H1 (cell line): ENCODE measurements around the gene SOX13. TPM values are rescaled to one million over a fixed set of nuclear protein-coding genes. Genes with fewer than 3 reads are reported as not detected.
A peak's percentile ranks its signal among the peaks of the same experiment; 100 is the strongest.

ENCODE experiments used
- CTCF ChIA-PET: fragments of 300-600 bp; sonication (Branson Sonifier 250); formaldehyde crosslinking; loops from one replicate; lab custom pipeline; 2021; ENCODE audit not compliant: partially characterized antibody; lab: Charles Lee
- POLR2A ChIA-PET: fragments of 300-600 bp; sonication (Branson Sonifier 250); formaldehyde crosslinking; loops from one replicate; lab custom pipeline; 2021; ENCODE audit warnings: inconsistent platforms; ENCODE audit not compliant: partially characterized antibody; lab: Charles Lee
- DNase-seq, 2 experiments: peaks; one replicate each; pipeline versions ENCODE4 v3.0.0 to v3.0.0-alpha.2; 2010 to 2022; ENCODE audit warnings: low spot score in 2 of 2, low read depth in 1 of 2, mixed read lengths in 1 of 2
- FAIRE-seq: peaks from 2 replicates; lab custom pipeline; 2011; peaks lifted over from hg19 to GRCh38; lab: Jason Lieb, UNC
- H2AFZ ChIP-seq: 2 replicates; pipeline ENCODE4 v1.8.1; 2012; ENCODE audit warnings: low read length, inconsistent platforms
- H2AK5ac ChIP-seq: 2 replicates; pipeline ENCODE4 v1.6.1; 2013; ENCODE audit warnings: low read depth, low read length
- H2BK120ac ChIP-seq: replicated peaks from 2 replicates; pipeline ENCODE3; 2013; ENCODE audit warnings: low read depth, low read length, inconsistent platforms
- H2BK12ac ChIP-seq: 2 replicates; pipeline ENCODE4 v1.6.1; 2013; ENCODE audit warnings: low read depth, low read length
- H2BK15ac ChIP-seq: 2 replicates; pipeline ENCODE4 v1.6.1; 2013; ENCODE audit warnings: low read length
- H2BK20ac ChIP-seq: 2 replicates; pipeline ENCODE4 v1.6.1; 2013; ENCODE audit warnings: low read length
- H2BK5ac ChIP-seq: 2 replicates; pipeline ENCODE4 v1.6.1; 2013; ENCODE audit warnings: low read depth, low read length
- H3K14ac ChIP-seq: 2 replicates; pipeline ENCODE4 v1.6.1; 2013; ENCODE audit warnings: inconsistent platforms; ENCODE audit not compliant: insufficient read length
- H3K18ac ChIP-seq: 2 replicates; pipeline ENCODE4 v1.6.1; 2013; ENCODE audit warnings: low read length; ENCODE audit errors: extremely low read depth
- H3K23ac ChIP-seq: 2 replicates; pipeline ENCODE4 v1.6.1; 2013; ENCODE audit warnings: inconsistent platforms; ENCODE audit not compliant: insufficient read length
- H3K23me2 ChIP-seq: 2 replicates; pipeline ENCODE4 v1.6.1; 2013; ENCODE audit warnings: low read depth, low read length
- H3K27ac ChIP-seq: 2 replicates; pipeline ENCODE4 v1.6.1; 2011; ENCODE audit warnings: low read depth, low read length, inconsistent platforms
- H3K27me3 ChIP-seq, 4 experiments: replicated peaks in 1 of 4; 1 replicate in 1 of 4; 2 replicates in 3 of 4; pipeline versions ENCODE4 v1.6.1 to v1.8.1; 2011 to 2013; ENCODE audit warnings: low read length in 3 of 4, mild to moderate bottlenecking in 3 of 4, inconsistent platforms in 2 of 4, mixed read lengths in 2 of 4, moderate library complexity in 1 of 4; ENCODE audit not compliant: control insufficient read depth in 3 of 4, insufficient read depth in 3 of 4; ENCODE audit errors: extremely low read depth in 1 of 4
- H3K36me3 ChIP-seq, 4 experiments: 2 replicates each; pipeline versions ENCODE4 v1.6.1 to v1.8.1; 2011 to 2013; ENCODE audit warnings: mild to moderate bottlenecking in 4 of 4, low read length in 3 of 4, moderate library complexity in 2 of 4, control low read depth in 1 of 4, inconsistent platforms in 1 of 4; ENCODE audit not compliant: insufficient read depth in 4 of 4, control insufficient read depth in 2 of 4
- H3K4ac ChIP-seq: replicated peaks from 2 replicates; pipeline ENCODE3; 2013; ENCODE audit warnings: low read length, low read depth, mixed read lengths, inconsistent platforms; ENCODE audit not compliant: insufficient read length
- H3K4me1 ChIP-seq, 4 experiments: replicated peaks in 1 of 4; 1 replicate in 1 of 4; 2 replicates in 3 of 4; pipeline versions ENCODE4 v1.6.1 to v1.8.1; 2011 to 2013; ENCODE audit warnings: low read length in 3 of 4, inconsistent platforms in 2 of 4, mixed read lengths in 1 of 4; ENCODE audit not compliant: insufficient read depth in 4 of 4, control insufficient read depth in 3 of 4
- H3K4me2 ChIP-seq, 2 experiments: 2 replicates each; pipeline versions ENCODE4 v1.6.1 to v1.8.1; 2011 to 2013; ENCODE audit warnings: low read depth in 2 of 2, low read length in 2 of 2, control low read depth in 1 of 2, inconsistent platforms in 1 of 2, mild to moderate bottlenecking in 1 of 2; ENCODE audit not compliant: insufficient read depth in 1 of 2
- H3K4me3 ChIP-seq, 4 experiments: fragments of 200-600, 300-600 bp in 1 of 4; sonication (generic), shearing (Covaris generic), sonication (Bioruptor Twin) in 1 of 4; 2 replicates each; pipeline versions ENCODE4 v1.5.1 to v1.8.1; 2011 to 2016; ENCODE audit warnings: low read length in 4 of 4, low read depth in 3 of 4, control low read depth in 2 of 4, inconsistent platforms in 2 of 4, mild to moderate bottlenecking in 2 of 4, mixed read lengths in 1 of 4, moderate library complexity in 1 of 4; ENCODE audit not compliant: insufficient read depth in 2 of 4; ENCODE audit errors: extremely low read depth in 1 of 4
- H3K56ac ChIP-seq: replicated peaks from 2 replicates; pipeline ENCODE3; 2013; ENCODE audit warnings: low read depth, mild to moderate bottlenecking, mixed read lengths, low read length, inconsistent platforms; ENCODE audit not compliant: insufficient read length
- H3K79me1 ChIP-seq: 2 replicates; pipeline ENCODE4 v1.6.1; 2013; ENCODE audit warnings: low read depth, low read length, control low read depth
- H3K79me2 ChIP-seq, 2 experiments: 2 replicates each; pipeline versions ENCODE4 v1.6.1 to v1.8.1; 2012 to 2013; ENCODE audit warnings: low read length in 2 of 2, mild to moderate bottlenecking in 2 of 2, inconsistent platforms in 1 of 2; ENCODE audit not compliant: insufficient read depth in 2 of 2, control insufficient read depth in 1 of 2
- H3K9ac ChIP-seq, 4 experiments: replicated peaks in 1 of 4; 1 replicate in 1 of 4; 2 replicates in 3 of 4; pipeline versions ENCODE4 v1.6.1 to v1.8.1; 2011 to 2013; ENCODE audit warnings: low read depth in 3 of 4, low read length in 3 of 4, control low read depth in 2 of 4, mild to moderate bottlenecking in 2 of 4, moderate library complexity in 2 of 4, inconsistent platforms in 1 of 4; ENCODE audit errors: extremely low read depth in 1 of 4
- H3K9me3 ChIP-seq, 2 experiments: 2 replicates each; pipeline versions ENCODE4 v1.6.1 to v1.8.1; 2012 to 2013; ENCODE audit warnings: mild to moderate bottlenecking in 2 of 2, moderate library complexity in 2 of 2, control low read depth in 1 of 2, inconsistent platforms in 1 of 2, low read depth in 1 of 2, low read length in 1 of 2, mixed read lengths in 1 of 2; ENCODE audit not compliant: insufficient read depth in 2 of 2
- H4K20me1 ChIP-seq, 2 experiments: replicated peaks in 1 of 2; 2 replicates each; pipeline versions ENCODE3 to v1.8.1; 2011 to 2013; ENCODE audit warnings: inconsistent platforms in 2 of 2, low read length in 2 of 2, mild to moderate bottlenecking in 1 of 2; ENCODE audit not compliant: insufficient read depth in 2 of 2, control insufficient read depth in 1 of 2
- H4K5ac ChIP-seq: 2 replicates; pipeline ENCODE4 v1.6.1; 2013; ENCODE audit warnings: low read length, low read depth, mixed read lengths, inconsistent platforms; ENCODE audit not compliant: insufficient read length
- H4K8ac ChIP-seq: 2 replicates; pipeline ENCODE4 v1.8.0; 2013; ENCODE audit warnings: mild to moderate bottlenecking, moderate library complexity, low read length, inconsistent platforms; ENCODE audit not compliant: insufficient read depth; ENCODE audit errors: extremely low read depth
- H4K91ac ChIP-seq: replicated peaks from 2 replicates; pipeline ENCODE3; 2013; ENCODE audit warnings: low read length, mixed read lengths, inconsistent platforms; ENCODE audit not compliant: insufficient read length
- ASH2L ChIP-seq: fragments of 200-600, 300-600 bp; sonication (generic); IDR thresholded peaks from one replicate; pipeline ENCODE4 v1.7.1; 2017; ENCODE audit warnings: low read length
- BRCA1 ChIP-seq: IDR thresholded peaks from 2 replicates; pipeline ENCODE4 v1.6.1; 2012; ENCODE audit warnings: low read depth, low read length, improper control_type of control experiment
- CTCF ChIP-seq, 3 experiments: IDR thresholded peaks; 1 replicate in 2 of 3; 2 replicates in 1 of 3; pipeline versions ENCODE4 v1.5.1 to v1.6.1; 2011; ENCODE audit warnings: low read length in 3 of 3, mild to moderate bottlenecking in 3 of 3, inconsistent platforms in 2 of 3, low read depth in 1 of 3, moderate library complexity in 1 of 3; ENCODE audit not compliant: insufficient read depth in 1 of 3; ENCODE audit errors: control extremely low read depth in 1 of 3
- KDM4A ChIP-seq: IDR thresholded peaks from one replicate; pipeline ENCODE4 v1.7.1; 2012; ENCODE audit warnings: low read depth, mild to moderate bottlenecking, moderate library complexity, low read length, inconsistent platforms; ENCODE audit not compliant: severe bottlenecking
- POU5F1 ChIP-seq: IDR thresholded peaks from 2 replicates; pipeline ENCODE4 v1.6.1; 2011; ENCODE audit warnings: low read depth, mild to moderate bottlenecking, low read length, moderate library complexity
- RNF2 ChIP-seq: fragments of 200-900, 300-1000 bp; sonication (generic); IDR thresholded peaks from 2 replicates; pipeline ENCODE4 v1.7.1; 2016; ENCODE audit warnings: borderline replicate concordance, low read depth, mild to moderate bottlenecking, antibody characterized with exemption, low read length; ENCODE audit not compliant: poor library complexity, severe bottlenecking; ENCODE audit errors: missing control alignments
- SUZ12 ChIP-seq: fragments of 200-600 bp; sonication (generic); IDR thresholded peaks from 2 replicates; pipeline ENCODE4 v1.6.1; 2012; ENCODE audit warnings: mild to moderate bottlenecking, inconsistent platforms, low read length, moderate library complexity, mixed read lengths
- WGBS, 2 experiments: shearing (Covaris generic) in 1 of 2; methylation state at CpG; one replicate each; pipeline versions ENCODE4 v1.1.6 to v1.1.7; 2013 to 2015; ENCODE audit warnings: low lambda C conversion rate in 2 of 2, mixed read lengths in 2 of 2, inconsistent platforms in 1 of 2, low coverage in 1 of 2, missing lambda C conversion rate in 1 of 2; ENCODE audit not compliant: insufficient replicate concordance in 2 of 2, insufficient coverage in 1 of 2, insufficient read length in 1 of 2; ENCODE audit errors: extremely low coverage in 1 of 2, missing lambda C conversion rate in 1 of 2; 5-methylcytosine and 5-hydroxymethylcytosine counted together
- polyA plus RNA-seq, 7 experiments: library from polyadenylated mRNA; depleted of rRNA in 3 of 7; stranded (reverse) in 5 of 7; unstranded in 2 of 7; fragments of >200 nt in 5 of 7; fragments of 200-250 nt in 2 of 7; gene quantifications; 1 replicate in 5 of 7; 2 replicates in 1 of 7; 4 replicates in 1 of 7; pipeline versions ENCODE4 v1.2.1 to v1.2.3, GENCODE V29; 2011 to 2013; ENCODE audit warnings: missing spikeins in 2 of 7, mixed read lengths in 2 of 7
- total RNA-seq: library from RNA; stranded (reverse); fragmentation: NEBNext Ultra II Directional; extraction: Animal tissue kit (Norgen Biotek cat#: 25700); gene quantifications from 2 replicates; pipeline ENCODE4 v1.2.1, GENCODE V29; 2021

SOX13 gene
- total and polyA plus RNA-seq, 2 of the 8 experiments (the other 6 are each of a cell fraction or from before 2014, with no cell fraction given): 113 to 173 TPM

- Histone ChIP-seq H4K5ac (no peak overlapping the region), H4K8ac (no peak overlapping the region), H3K23ac (no peak overlapping the region), H2BK5ac (no peak overlapping the region), H2BK120ac (no peak overlapping the region), H4K91ac (no peak overlapping the region), H3K56ac (no peak overlapping the region), H3K4me2 (peak overlapping the region in 1 of 2 experiments; percentile 27; a peak in 2 of 4 replicates), H3K4me1 (peaks cover 33 to 63% (median 48%) of the 10 kb centered on the region in 4 experiments), H3K14ac (no peak overlapping the region), H3K23me2 (no peaks in the 10 kb centered on the region), H3K79me1 (peaks cover 34% of the 10 kb centered on the region), H3K27ac (no peak overlapping the region), H2BK20ac (no peak overlapping the region)
- DNase-seq: no peak
- POLR2A ChIA-PET: interaction anchor here (0.8 to 7.7 kb wide), 4 partner anchors 13 to 223 kb away, joined by 3 to 101 read pairs (median 4); partner anchors contain the start of gene SOX13
- TF ChIP-seq CTCF (IDR thresholded peaks at IDR 0.05; ENCODE audit: control extremely low read depth in 1 of 3, insufficient read depth in 1 of 3, low read depth in 1 of 3, low read length in 3 of 3) (no peak), SUZ12 (no peak), RNF2 (no peak), BRCA1 (no peak), POU5F1 (no peak), KDM4A (no peak), ASH2L (no peak)
- TF ChIP-seq, all 59 proteins: peak for 0
- Histone ChIP-seq H3K9ac (no peak overlapping the region), H3K9me3 (no peaks in the 10 kb centered on the region), H3K18ac (no peak overlapping the region), H3K36me3 (no peaks in the 10 kb centered on the region), H2AK5ac (no peak overlapping the region), H4K20me1 (peaks cover 46 to 57% of the 10 kb centered on the region in 2 experiments), H3K79me2 (peaks cover 59 to 100% of the 10 kb centered on the region in 2 experiments), H3K4ac (no peak overlapping the region), H2BK15ac (peak overlapping the region; percentile 31; the same call in 1 of the 2 replicates), H2AFZ (no peak overlapping the region), H3K4me3 (no peak overlapping the region), H2BK12ac (no peak overlapping the region), H3K27me3 (no peaks in the 10 kb centered on the region)
- CTCF ChIA-PET: interaction anchor here (0.6 to 5.4 kb wide), 9 partner anchors 12 to 226 kb away, joined by 3 to 34 read pairs (median 7); no protein-coding TSS in a partner anchor
- FAIRE-seq: no peak
- WGBS, 2 experiments: 80% methylated on average over 7 of the region's 7 CpGs; no CpG with 5 or more reads in 1 of the 2 experiments
Observed at GRCh38 chr1:204091066-204091465, 18.2 kb downstream of the SOX13 start.
